ENCODE measurements around the gene SUSD1. TPM values are rescaled to one million over a fixed set of nuclear protein-coding genes. Genes with fewer than 3 reads are reported as not detected.

Gene SUSD1
- total RNA-seq, 1 donor from 2014 or later: 16.6 TPM

- Histone ChIP-seq H4K20me1 (ENCODE audit: insufficient read depth, low read length) (peaks cover 5% of the 10 kb centered on the region), H3K4me1 (ENCODE audit: insufficient read depth, low read length) (no peaks in the 10 kb centered on the region), H3K27ac (ENCODE audit: low read depth, low read length) (no peak overlapping the region), H3K27me3 (ENCODE audit: insufficient read depth, low read length) (no peaks in the 10 kb centered on the region), H3K36me3 (ENCODE audit: insufficient read depth, low read length) (no peaks in the 10 kb centered on the region), H3K9ac (ENCODE audit: low read length) (no peak overlapping the region), H3K9me3 (ENCODE audit: insufficient read depth, low read depth, low read length) (no peaks in the 10 kb centered on the region), H3K4me3 (ENCODE audit: insufficient read depth, low read depth, low read length) (no peak overlapping the region), H2AFZ (ENCODE audit: low read depth, low read length) (no peak overlapping the region), H3K4me2 (ENCODE audit: low read length) (no peak overlapping the region), H3K79me2 (ENCODE audit: insufficient read depth, low read length) (peaks cover 3% of the 10 kb centered on the region)
- H3K27ac Mint-ChIP-seq (ENCODE audit: unreplicated experiment): no peak overlapping the region
- FAIRE-seq (no peak), DNase-seq (ENCODE audit: low read depth) (no peak)
- H3K36me3 Mint-ChIP-seq (ENCODE audit: low read depth, unreplicated experiment): no peaks in the 10 kb centered on the region
- H3K9me3 Mint-ChIP-seq (ENCODE audit: unreplicated experiment): no peaks in the 10 kb centered on the region
- H3K4me3 Mint-ChIP-seq (ENCODE audit: unreplicated experiment): no peak overlapping the region
- H3K4me1 Mint-ChIP-seq (ENCODE audit: low read depth, unreplicated experiment): no peaks in the 10 kb centered on the region
- no peak for TF ChIP-seq CTCF (IDR thresholded peaks at IDR 0.05; ENCODE audit: insufficient read depth, low read depth, low read length)
- no peaks in the 10 kb centered on the region for H3K27me3 Mint-ChIP-seq (ENCODE audit: low read depth, unreplicated experiment)
These were observed 16.3 kb downstream of the SUSD1 start for GRCh38 chr9:112158656-112159367.

GRCh38 chr9:112157961-112158360, 17.1 kb downstream of the SUSD1 start:
- H3K27ac ChIP-seq (ENCODE audit: low read depth, low read length): no peak overlapping the region
- H2AFZ ChIP-seq (ENCODE audit: low read depth, low read length): no peak overlapping the region
- H3K4me3 ChIP-seq (ENCODE audit: insufficient read depth, low read depth, low read length): no peak overlapping the region
- no peak for DNase-seq (ENCODE audit: low read depth)
- H3K27ac Mint-ChIP-seq (ENCODE audit: unreplicated experiment): no peak overlapping the region
- peaks cover 5% of the 10 kb centered on the region for H4K20me1 ChIP-seq (ENCODE audit: insufficient read depth, low read length)
- no peaks in the 10 kb centered on the region for H3K27me3 ChIP-seq (ENCODE audit: insufficient read depth, low read length)
- H3K27me3 Mint-ChIP-seq (ENCODE audit: low read depth, unreplicated experiment): no peaks in the 10 kb centered on the region
- no peak for FAIRE-seq
- H3K4me3 Mint-ChIP-seq (ENCODE audit: unreplicated experiment): no peak overlapping the region
- H3K79me2 ChIP-seq (ENCODE audit: insufficient read depth, low read length): peaks cover 3% of the 10 kb centered on the region
- no peak overlapping the region for H3K9ac ChIP-seq (ENCODE audit: low read length)
- no peaks in the 10 kb centered on the region for H3K36me3 ChIP-seq (ENCODE audit: insufficient read depth, low read length)
- TF ChIP-seq EZH2 (IDR thresholded peaks at IDR 0.05; ENCODE audit: insufficient read depth, low read length) (no peak), CTCF (IDR thresholded peaks at IDR 0.05; ENCODE audit: insufficient read depth, low read depth, low read length) (no peak)
- H3K4me2 ChIP-seq (ENCODE audit: low read length): no peak overlapping the region
- H3K9me3 Mint-ChIP-seq (ENCODE audit: unreplicated experiment): no peaks in the 10 kb centered on the region
- H3K4me1 Mint-ChIP-seq (ENCODE audit: low read depth, unreplicated experiment): no peaks in the 10 kb centered on the region
- no peaks in the 10 kb centered on the region for H3K9me3 ChIP-seq (ENCODE audit: insufficient read depth, low read depth, low read length)
- H3K4me1 ChIP-seq (ENCODE audit: insufficient read depth, low read length): no peaks in the 10 kb centered on the region
- H3K36me3 Mint-ChIP-seq (ENCODE audit: low read depth, unreplicated experiment): no peaks in the 10 kb centered on the region

GRCh38 chr9:112157087-112157486, 18.0 kb downstream of the SUSD1 start:
- H3K9me3 Mint-ChIP-seq (ENCODE audit: unreplicated experiment): no peaks in the 10 kb centered on the region
- TF ChIP-seq EZH2 (IDR thresholded peaks at IDR 0.05; ENCODE audit: insufficient read depth, low read length): no peak
- TF ChIP-seq CTCF (IDR thresholded peaks at IDR 0.05; ENCODE audit: insufficient read depth, low read depth, low read length): no peak
- no peaks in the 10 kb centered on the region for H3K36me3 Mint-ChIP-seq (ENCODE audit: low read depth, unreplicated experiment)
- Histone ChIP-seq H4K20me1 (ENCODE audit: insufficient read depth, low read length) (peaks cover 5% of the 10 kb centered on the region), H3K9ac (ENCODE audit: low read length) (no peak overlapping the region), H3K4me2 (ENCODE audit: low read length) (no peak overlapping the region), H2AFZ (ENCODE audit: low read depth, low read length) (no peak overlapping the region), H3K9me3 (ENCODE audit: insufficient read depth, low read depth, low read length) (no peaks in the 10 kb centered on the region), H3K4me1 (ENCODE audit: insufficient read depth, low read length) (no peaks in the 10 kb centered on the region), H3K27ac (ENCODE audit: low read depth, low read length) (no peak overlapping the region), H3K27me3 (ENCODE audit: insufficient read depth, low read length) (no peaks in the 10 kb centered on the region), H3K36me3 (ENCODE audit: insufficient read depth, low read length) (no peaks in the 10 kb centered on the region), H3K4me3 (ENCODE audit: insufficient read depth, low read depth, low read length) (no peak overlapping the region), H3K79me2 (ENCODE audit: insufficient read depth, low read length) (peaks cover 3% of the 10 kb centered on the region)
- H3K4me1 Mint-ChIP-seq (ENCODE audit: low read depth, unreplicated experiment): no peaks in the 10 kb centered on the region
- no peak for DNase-seq (ENCODE audit: low read depth)
- no peak overlapping the region for H3K27ac Mint-ChIP-seq (ENCODE audit: unreplicated experiment)
- H3K27me3 Mint-ChIP-seq (ENCODE audit: low read depth, unreplicated experiment): no peaks in the 10 kb centered on the region
- FAIRE-seq: no peak
- no peak overlapping the region for H3K4me3 Mint-ChIP-seq (ENCODE audit: unreplicated experiment)
